HepG2 (cell line): Measurements from ENCODE around the gene MUL1. TPM values are rescaled to one million over a fixed set of nuclear protein-coding genes. Genes with fewer than 3 reads are reported as not detected.

Source experiments
- ATAC-seq: fragments of 200-7000 bp; cut with Tn5 transposase; 3 replicates; pipeline ENCODE4 v1.9.1; 2020; ENCODE audit warnings: mild to moderate bottlenecking, moderate library complexity
- BruUV-seq: library from RNA; stranded (reverse); fragments of 400-500 nt; replicated peaks from 2 replicates; lab custom pipeline; 2021; lab: Mats Ljungman, UMichigan
- CTCF ChIA-PET: fragments of 300-600 bp; formaldehyde crosslinking; extraction: SDS; loops from one replicate; lab custom pipeline; 2021; ENCODE audit warnings: low total read pairs, inconsistent platforms, low intra/inter-chr PET ratio; lab: Yijun Ruan, JAX
- POLR2A ChIA-PET: fragments of 350-600 bp; sonication (Branson Sonifier 250); formaldehyde crosslinking; loops from one replicate; lab custom pipeline; 2020; ENCODE audit warnings: antibody characterized with exemption, inconsistent platforms; lab: Yijun Ruan, JAX
- DNase-seq: peaks from one replicate; pipeline ENCODE4 v3.0.0-alpha.2; 2015; ENCODE audit warnings: low spot score
- FAIRE-seq: peaks from 3 replicates; lab custom pipeline; 2011; peaks lifted over from hg19 to GRCh38; lab: Jason Lieb, UNC
- H2AFZ ChIP-seq: one replicate; pipeline ENCODE4 v1.6.1; 2011; ENCODE audit warnings: low read length, inconsistent platforms
- H3K27ac ChIP-seq: fragments of 300-600 bp; 3 replicates; pipeline ENCODE4 v1.8.0; 2011; ENCODE audit warnings: mixed run types, mild to moderate bottlenecking, mixed read lengths, low read length, inconsistent platforms; ENCODE audit not compliant: insufficient read depth; ENCODE audit errors: extremely low read length
- H3K27me3 ChIP-seq, 2 experiments: fragments of 200-600 bp in 1 of 2; 2 replicates in 1 of 2; 3 replicates in 1 of 2; pipeline versions ENCODE4 v1.6.0 to v1.8.0; 2011; ENCODE audit warnings: low read length in 2 of 2, mild to moderate bottlenecking in 2 of 2, moderate library complexity in 2 of 2, inconsistent platforms in 1 of 2; ENCODE audit not compliant: insufficient read depth in 2 of 2, control insufficient read depth in 1 of 2
- H3K36me3 ChIP-seq, 2 experiments: fragments of 200-600 bp in 1 of 2; replicated peaks in 1 of 2; 2 replicates in 1 of 2; 3 replicates in 1 of 2; pipeline versions ENCODE4 v1.5.1 to v1.8.0; 2011; ENCODE audit warnings: low read length in 2 of 2, inconsistent platforms in 1 of 2; ENCODE audit not compliant: insufficient read depth in 2 of 2, control insufficient read depth in 1 of 2
- H3K4me1 ChIP-seq: 2 replicates; pipeline ENCODE4 v1.5.1; 2012; ENCODE audit warnings: low read length, inconsistent platforms; ENCODE audit not compliant: insufficient read depth
- H3K4me2 ChIP-seq: 2 replicates; pipeline ENCODE4 v1.6.0; 2011; ENCODE audit warnings: low read depth, low read length, inconsistent platforms
- H3K4me3 ChIP-seq, 3 experiments: fragments of 200-600 bp in 1 of 3; sonication (generic), shearing (Covaris generic) in 1 of 3; replicated peaks in 1 of 3; 2 replicates each; pipeline ENCODE4 v1.5.1; 2011 to 2016; ENCODE audit warnings: low read length in 3 of 3, inconsistent platforms in 2 of 3, low read depth in 2 of 3, mild to moderate bottlenecking in 2 of 3, control low read depth in 1 of 3, mixed read lengths in 1 of 3; ENCODE audit not compliant: insufficient read depth in 1 of 3
- H3K79me2 ChIP-seq: one replicate; pipeline ENCODE4 v1.6.1; 2011; ENCODE audit warnings: low read length, inconsistent platforms; ENCODE audit not compliant: insufficient read depth
- H3K9ac ChIP-seq: 2 replicates; pipeline ENCODE4 v1.6.0; 2011; ENCODE audit warnings: mild to moderate bottlenecking, low read depth, low read length, inconsistent platforms; ENCODE audit not compliant: insufficient read depth
- H3K9me3 ChIP-seq: 2 replicates; pipeline ENCODE4 v1.5.1; 2012; ENCODE audit warnings: mild to moderate bottlenecking, low read length
- H4K20me1 ChIP-seq: 2 replicates; pipeline ENCODE4 v1.6.0; 2011; ENCODE audit warnings: inconsistent platforms, mild to moderate bottlenecking, low read length, moderate library complexity; ENCODE audit not compliant: insufficient read depth
- ATF3 ChIP-seq: sonication (generic); formaldehyde crosslinking; IDR thresholded peaks from 2 replicates; pipeline ENCODE4 v1.4.0; 2020; ENCODE audit warnings: missing genetic modification reagents
- ATF7 ChIP-seq, 2 experiments: fragments of 450-650 bp in 1 of 2; sonication (generic) in 1 of 2; formaldehyde crosslinking in 1 of 2; IDR thresholded peaks; 2 replicates each; pipeline versions ENCODE4 v1.4.0 to v1.6.1; 2016 to 2020; ENCODE audit warnings: antibody characterized with exemption in 1 of 2, mild to moderate bottlenecking in 1 of 2, missing genetic modification reagents in 1 of 2
- CREB1 ChIP-seq, 2 experiments: fragments of 450-650 bp in 1 of 2; IDR thresholded peaks; 2 replicates each; pipeline ENCODE4 v1.6.1; 2016 to 2017; ENCODE audit warnings: control low read depth in 1 of 2, mild to moderate bottlenecking in 1 of 2, missing compliant biosample characterization in 1 of 2, missing genetic modification characterization in 1 of 2
- GTF3A ChIP-seq: sonication (generic); formaldehyde crosslinking; conservative IDR thresholded peaks from 2 replicates; pipeline ENCODE4 v1.4.0; 2020; ENCODE audit warnings: mild to moderate bottlenecking, missing genetic modification reagents
- MIER2 ChIP-seq: IDR thresholded peaks from 2 replicates; pipeline ENCODE4 v1.6.1; 2016; ENCODE audit warnings: missing biosample characterization, missing genetic modification reagents
- NAIF1 ChIP-seq: sonication (generic); formaldehyde crosslinking; IDR thresholded peaks from 2 replicates; pipeline ENCODE4 v1.5.0; 2020; ENCODE audit warnings: mild to moderate bottlenecking, missing genetic modification reagents, borderline replicate concordance
- NFIB ChIP-seq: sonication (generic); formaldehyde crosslinking; IDR thresholded peaks from 2 replicates; pipeline ENCODE4 v1.9.0; 2021; ENCODE audit warnings: missing genetic modification reagents, mild to moderate bottlenecking, borderline replicate concordance
- RBAK ChIP-seq: sonication (generic); formaldehyde crosslinking; IDR thresholded peaks from 2 replicates; pipeline ENCODE4 v1.5.1; 2020; ENCODE audit warnings: mild to moderate bottlenecking, missing genetic modification reagents
- RXRA ChIP-seq: sonication (generic); formaldehyde crosslinking; IDR thresholded peaks from 2 replicates; pipeline ENCODE4 v1.5.1; 2020; ENCODE audit warnings: missing genetic modification reagents
- SETDB1 ChIP-seq: sonication (generic); formaldehyde crosslinking; IDR thresholded peaks from 2 replicates; pipeline ENCODE4 v1.5.1; 2020; ENCODE audit warnings: missing genetic modification reagents, mild to moderate bottlenecking, borderline replicate concordance
- TCF7L2 ChIP-seq: IDR thresholded peaks from 2 replicates; pipeline ENCODE4 v1.6.1; 2011; ENCODE audit warnings: mild to moderate bottlenecking, low read depth, low read length, moderate library complexity
- TFDP1 ChIP-seq: IDR thresholded peaks from 2 replicates; pipeline ENCODE4 v1.6.1; 2016; ENCODE audit warnings: missing compliant biosample characterization, missing genetic modification reagents, borderline replicate concordance
- ZFP36 ChIP-seq: fragments of 150-350 bp; IDR thresholded peaks from 2 replicates; pipeline ENCODE4 v1.6.1; 2018; ENCODE audit warnings: borderline replicate concordance, low read length, low read depth; ENCODE audit not compliant: partially characterized antibody
- ZFX ChIP-seq: sonication (generic); formaldehyde crosslinking; IDR thresholded peaks from 2 replicates; pipeline ENCODE4 v1.4.0; 2020; ENCODE audit warnings: mild to moderate bottlenecking, low read depth, missing genetic modification reagents, moderate library complexity
- ZNF607 ChIP-seq: sonication (generic); formaldehyde crosslinking; IDR thresholded peaks from 2 replicates; pipeline ENCODE4 v1.5.1; 2020; ENCODE audit warnings: missing genetic modification reagents, mild to moderate bottlenecking, borderline replicate concordance
- ZNF710 ChIP-seq: sonication (generic); formaldehyde crosslinking; IDR thresholded peaks from 2 replicates; pipeline ENCODE4 v1.5.0; 2020; ENCODE audit warnings: mild to moderate bottlenecking, missing genetic modification reagents, borderline replicate concordance
- ZNF772 ChIP-seq: sonication (generic); formaldehyde crosslinking; IDR thresholded peaks from 2 replicates; pipeline ENCODE4 v1.5.0; 2020; ENCODE audit warnings: mild to moderate bottlenecking, missing genetic modification reagents
- WGBS: methylation state at CpG from one replicate; pipeline ENCODE4 v1.1.6; 2017; ENCODE audit warnings: low lambda C conversion rate; 5-methylcytosine and 5-hydroxymethylcytosine counted together
- in situ Hi-C: cut with HindIII; loops from 2 replicates; pipeline ENCODE4 v1.10.0; 2017; ENCODE audit warnings: low pct_unique_long_range_greater_than_20kb; ENCODE audit not compliant: extremely low pct_ligation_motif_present
- intact Hi-C: fragments of 100-400 bp; cut with micrococcal nuclease; formaldehyde crosslinking; loops from one replicate; pipeline ENCODE4 v1.10.0; 2022; ENCODE audit not compliant: unreplicated experiment
- polyA plus RNA-seq, 8 experiments: library from polyadenylated mRNA; depleted of rRNA in 3 of 8; stranded (reverse) in 7 of 8; unstranded in 1 of 8; fragments of >200 nt; fragmentation: Illumina TruSeq in 4 of 8; extraction: Trizol in 4 of 8; gene quantifications; 2 replicates each; pipeline versions ENCODE4 v1.2.1 to v1.2.3, GENCODE V29; 2011 to 2016; ENCODE audit warnings: low read depth in 4 of 8, missing spikeins in 1 of 8, mixed read lengths in 1 of 8; ENCODE audit not compliant: insufficient read depth in 1 of 8
- total RNA-seq, 5 experiments: library from RNA; depleted of rRNA; stranded (reverse); fragments of >200 nt; fragmentation: Illumina TruSeq; extraction: Trizol; gene quantifications; 2 replicates each; pipeline ENCODE4 v1.2.3, GENCODE V29; 2016; ENCODE audit warnings: low read depth in 1 of 5

MUL1 gene
- total and polyA plus RNA-seq, 2 of the 13 experiments (the other 11 are each of a cell fraction or from before 2014, with no cell fraction given): 21.5 to 26.5 TPM

DNA sequence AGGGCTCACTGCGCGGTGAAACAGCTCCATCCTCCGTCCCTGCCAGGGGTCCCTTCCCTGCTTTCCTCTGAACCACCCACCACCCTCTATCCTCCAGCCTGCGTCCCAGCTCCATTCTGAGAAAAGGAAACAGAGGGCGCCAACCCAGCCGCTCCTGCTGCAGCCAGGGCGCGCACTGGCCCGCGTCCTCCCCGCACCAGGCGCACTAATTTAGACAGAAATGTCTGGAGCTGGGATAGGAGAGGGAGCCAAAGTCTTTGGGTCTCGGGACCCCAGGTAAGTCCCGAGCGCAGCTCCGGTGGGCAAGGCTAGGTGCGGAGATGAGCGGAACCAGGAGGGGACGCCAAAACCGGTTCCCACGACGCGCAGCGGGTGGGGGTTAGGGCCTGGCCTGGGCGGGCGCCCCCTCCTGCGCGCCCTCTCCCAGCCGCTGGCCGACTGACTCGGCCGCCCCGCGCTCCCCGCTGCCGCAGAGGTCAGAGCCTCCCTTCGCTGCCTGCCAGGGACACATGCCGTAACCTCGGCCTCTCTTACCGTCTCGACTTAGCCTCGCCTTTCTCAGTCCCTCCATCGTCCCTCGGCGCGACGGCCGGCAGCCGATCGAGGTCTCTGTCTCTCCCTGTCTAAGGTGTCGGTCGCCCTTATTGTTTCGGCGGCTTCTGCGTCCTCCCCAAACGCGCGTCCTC lies 24.0 kb downstream of the MUL1 start (continued):
- TF ChIP-seq ZFP36 (no peak), ZNF772 (peak; percentile 42; the same call in 1 of the 2 replicates), TCF7L2 (no peak), NAIF1 (CRISPR knock-in tag) (no peak), ATF3 (CRISPR knock-in tag) (no peak), NFIB (CRISPR knock-in tag) (no peak), RBAK (CRISPR knock-in tag) (no peak), ZNF607 (CRISPR knock-in tag) (no peak; the same call in 1 of the 2 replicates)

DNA sequence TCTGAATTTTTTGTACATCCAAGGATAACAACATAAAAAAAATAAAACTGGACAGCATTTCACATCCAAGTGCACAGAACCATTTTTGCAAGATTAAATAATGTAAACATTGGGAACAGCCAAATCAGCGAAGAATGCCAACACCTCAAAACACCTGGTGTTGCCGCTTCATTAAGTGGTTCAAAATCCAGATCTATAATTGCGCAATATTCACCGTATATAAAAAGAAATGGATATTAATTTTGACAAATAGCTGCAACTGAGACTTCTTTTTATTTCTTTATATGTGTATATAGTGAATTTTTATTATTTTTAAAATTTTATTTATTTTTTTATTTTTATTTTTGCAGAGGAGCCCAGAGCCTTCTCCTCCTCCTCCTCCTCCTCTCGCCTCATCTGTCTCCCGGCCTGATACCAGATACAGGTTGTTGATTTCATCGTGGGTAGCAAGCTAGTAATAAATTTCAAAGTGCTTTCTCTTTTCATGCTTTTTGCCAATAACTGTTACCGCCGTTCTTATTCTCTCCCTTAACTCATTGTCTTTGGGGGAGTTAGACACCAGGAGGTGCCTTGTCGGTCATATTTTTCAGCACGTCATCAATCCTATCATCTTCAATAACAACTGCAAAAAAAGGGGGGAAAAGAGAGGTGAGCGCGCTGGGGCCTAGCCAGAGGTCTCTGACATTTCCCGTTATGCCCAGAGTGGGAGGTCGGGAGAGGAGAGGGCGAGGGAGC lies 24.7 kb downstream of the MUL1 start:
- Histone ChIP-seq H3K36me3 (no peaks in the 10 kb centered on the region), H2AFZ (no peak overlapping the region), H3K4me3 (peak overlapping the region; percentile 90 to 95 (median 92)), H3K9me3 (no peaks in the 10 kb centered on the region), H3K27ac (peak overlapping the region; percentile 92), H3K4me1 (peaks cover 57% of the 10 kb centered on the region), H3K27me3 (no peaks in the 10 kb centered on the region; a peak in 1 of 5 replicates), H3K79me2 (peaks cover 58% of the 10 kb centered on the region), H3K9ac (peak overlapping the region; percentile 99), H4K20me1 (no peaks in the 10 kb centered on the region; the same call in 1 of the 2 replicates), H3K4me2 (peak overlapping the region; percentile 81)
- CTCF ChIA-PET: interaction anchor here (2.1 kb wide), 1 partner anchor 14 kb away, joined by 11 read pairs; no protein-coding TSS in a partner anchor
- ATAC-seq (no peak), DNase-seq (peak; percentile 39), FAIRE-seq (no peak)
- in situ Hi-C loops (no loop called here), intact Hi-C loops (loop anchor here (5.0 kb wide), 1 partner anchor 41 kb away; no protein-coding TSS in a partner anchor)
- no TSS peak for BruUV-seq
- POLR2A ChIA-PET: interaction anchor here (1.0 to 1.8 kb wide), 5 partner anchors 9 to 249 kb away, joined by 3 to 9 read pairs (median 3); partner anchors contain the start of gene SH2D5
- 8% methylated on average over 16 of the region's 16 CpGs for WGBS
- TF ChIP-seq ATF7 (IDR thresholded peaks at IDR 0.05) (no peak), ATF7 (CRISPR knock-in tag; IDR thresholded peaks at IDR 0.05) (no peak), CREB1 (IDR thresholded peaks at IDR 0.05) (peak; percentile 59), CREB1 (CRISPR knock-in tag; IDR thresholded peaks at IDR 0.05) (peak; percentile 38; the same call in 1 of the 2 replicates), ZNF710 (CRISPR knock-in tag) (0 out of 2 replicates have a peak, but pooled peaks have one; percentile 16), RXRA (no peak), SETDB1 (CRISPR knock-in tag) (no peak), TFDP1 (CRISPR knock-in tag) (peak; percentile 21; the same call in 1 of the 2 replicates), ZFX (CRISPR knock-in tag) (peak; percentile 45; the same call in 1 of the 2 replicates), MIER2 (CRISPR knock-in tag) (0 out of 2 replicates have a peak, but pooled peaks have one; percentile 7), GTF3A (no peak)
